ENCODE data around the gene EVPL.

EVPL gene

GRCh38 chr17:76000016-76000754 lies 26.9 kb downstream of the EVPL start:
- Histone ChIP-seq H3K36me3 (ENCODE audit: control insufficient read depth in 1 of 2, insufficient read depth in 2 of 2, low read depth in 1 of 2, low read length in 2 of 2) (peaks cover 5 to 48% of the 10 kb centered on the region in 2 experiments), H3K4me1 (ENCODE audit: control insufficient read depth, insufficient read depth, low read depth, low read length) (peaks cover 17% of the 10 kb centered on the region), H3K9me3 (ENCODE audit: control insufficient read depth, low read length) (no peaks in the 10 kb centered on the region), H3K23ac (ENCODE audit: low read length in 2 of 2) (no peak overlapping the region), H3K79me1 (replicated peaks; ENCODE audit: low read length, poor library complexity, severe bottlenecking) (peaks cover 2% of the 10 kb centered on the region), H2AFZ (ENCODE audit: low read depth, low read length) (no peak overlapping the region), H3K27me3 (ENCODE audit: control insufficient read depth in 1 of 2, insufficient read depth in 1 of 2, low read length in 2 of 2) (no peaks in the 10 kb centered on the region), H3K27ac (ENCODE audit: low read length, poor library complexity, severe bottlenecking) (no peak overlapping the region), H2BK120ac (ENCODE audit: low read depth, low read length) (no peak overlapping the region), H4K91ac (ENCODE audit: low read length) (no peak overlapping the region), H2BK5ac (ENCODE audit: low read depth, low read length, poor library complexity, severe bottlenecking) (no peak overlapping the region), H2BK15ac (ENCODE audit: low read depth, poor library complexity, severe bottlenecking) (no peak overlapping the region), H3K18ac (ENCODE audit: low read depth in 1 of 2, low read length in 2 of 2) (no peak overlapping the region), H3K4me3 (ENCODE audit: insufficient read depth in 1 of 2, low read depth in 1 of 2, low read length in 2 of 2) (no peak overlapping the region), H3K14ac (ENCODE audit: low read length in 2 of 2) (no peak overlapping the region), H3K4ac (ENCODE audit: low read depth in 1 of 2, low read length in 2 of 2) (no peak overlapping the region), H3K4me2 (ENCODE audit: low read length, poor library complexity, severe bottlenecking) (no peak overlapping the region), H3K9ac (ENCODE audit: low read length) (no peak overlapping the region), H2AK5ac (ENCODE audit: low read length, severe bottlenecking) (no peak overlapping the region), H2BK12ac (ENCODE audit: low read length in 2 of 2) (no peak overlapping the region), H4K8ac (ENCODE audit: low read length) (no peak overlapping the region)
- 76% methylated on average over 31 of the region's 31 CpGs for whole genome bisulfite sequencing
- DNase-seq: peak; percentile 34

- Histone ChIP-seq H3K27me3 (ENCODE audit: control insufficient read depth in 1 of 2, insufficient read depth in 1 of 2, low read length in 2 of 2) (no peaks in the 10 kb centered on the region), H3K4ac (ENCODE audit: low read depth in 1 of 2, low read length in 2 of 2) (no peak overlapping the region), H3K9me3 (ENCODE audit: control insufficient read depth, low read length) (no peaks in the 10 kb centered on the region), H3K4me1 (ENCODE audit: control insufficient read depth, insufficient read depth, low read depth, low read length) (peaks cover 7% of the 10 kb centered on the region), H3K36me3 (ENCODE audit: control insufficient read depth in 1 of 2, insufficient read depth in 2 of 2, low read depth in 1 of 2, low read length in 2 of 2) (peaks cover 7 to 48% of the 10 kb centered on the region in 2 experiments), H2BK15ac (ENCODE audit: low read depth, poor library complexity, severe bottlenecking) (no peak overlapping the region), H3K4me3 (ENCODE audit: insufficient read depth in 1 of 2, low read depth in 1 of 2, low read length in 2 of 2) (no peak overlapping the region), H3K4me2 (ENCODE audit: low read length, poor library complexity, severe bottlenecking) (no peak overlapping the region), H2AFZ (ENCODE audit: low read depth, low read length) (no peak overlapping the region), H3K14ac (ENCODE audit: low read length in 2 of 2) (no peak overlapping the region), H2BK5ac (ENCODE audit: low read depth, low read length, poor library complexity, severe bottlenecking) (no peak overlapping the region), H2BK120ac (ENCODE audit: low read depth, low read length) (no peak overlapping the region), H2BK12ac (ENCODE audit: low read length in 2 of 2) (no peak overlapping the region), H4K8ac (ENCODE audit: low read length) (no peak overlapping the region), H3K18ac (ENCODE audit: low read depth in 1 of 2, low read length in 2 of 2) (no peak overlapping the region), H2AK5ac (ENCODE audit: low read length, severe bottlenecking) (no peak overlapping the region), H3K79me1 (replicated peaks; ENCODE audit: low read length, poor library complexity, severe bottlenecking) (peaks cover 2% of the 10 kb centered on the region), H4K91ac (ENCODE audit: low read length) (no peak overlapping the region), H3K9ac (ENCODE audit: low read length) (no peak overlapping the region), H3K23ac (ENCODE audit: low read length in 2 of 2) (no peak overlapping the region), H3K27ac (ENCODE audit: low read length, poor library complexity, severe bottlenecking) (no peak overlapping the region)
- DNase-seq: no peak
- 96% methylated on average over 8 of the region's 9 CpGs for WGBS
Observed at GRCh38 chr17:75998327-75998795, 28.7 kb downstream of the EVPL start.

DNA sequence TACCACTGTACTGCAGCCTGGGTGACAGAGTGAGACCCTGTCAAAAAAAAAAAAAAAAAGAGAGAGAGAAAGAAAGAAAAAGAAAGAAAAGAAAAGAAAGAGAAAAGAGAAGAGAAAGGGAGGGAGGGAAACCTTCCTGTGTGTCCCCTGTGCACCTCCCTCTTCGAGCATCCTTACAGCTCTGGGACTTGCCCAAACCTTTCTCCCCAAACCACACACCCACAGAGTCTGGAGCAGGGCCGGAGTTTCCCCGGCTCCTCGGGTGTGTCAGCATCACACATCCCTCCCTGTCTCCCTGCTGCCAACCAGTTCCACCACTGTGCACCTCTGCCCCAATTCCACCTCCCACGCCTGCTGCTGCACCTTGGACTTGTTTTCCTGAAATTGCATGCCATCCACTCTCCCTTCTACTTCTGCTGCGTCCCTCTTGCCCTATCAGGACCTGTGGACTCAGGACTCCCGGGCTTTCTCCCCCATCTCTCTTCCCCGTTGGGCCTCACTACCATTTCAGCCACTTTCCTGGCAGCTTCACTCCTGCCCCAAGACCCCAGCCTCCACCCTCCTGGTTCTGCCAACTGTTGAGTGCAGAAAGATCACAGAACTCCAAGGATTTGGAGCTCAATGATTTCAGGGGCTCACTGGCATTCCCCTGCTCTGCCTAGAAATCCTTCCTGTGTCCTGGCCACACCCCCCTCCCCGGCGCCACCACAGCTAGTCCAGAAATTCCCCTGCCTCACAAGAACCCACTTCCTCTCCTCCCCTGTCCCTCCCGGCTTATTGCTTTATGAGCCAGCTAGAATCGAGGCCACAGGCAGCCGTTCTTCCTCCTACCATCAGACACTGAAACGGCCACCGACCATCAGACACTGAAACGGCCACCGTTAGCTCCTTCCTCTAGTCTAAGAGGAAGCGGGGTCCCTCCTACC lies 30.2 kb downstream of the EVPL start:
- H3K4me1 ChIP-seq (ENCODE audit: control insufficient read depth, insufficient read depth, low read depth, low read length): peaks cover 7% of the 10 kb centered on the region
- no peak overlapping the region for H2BK5ac ChIP-seq (ENCODE audit: low read depth, low read length, poor library complexity, severe bottlenecking)
- H3K4me3 ChIP-seq (ENCODE audit: insufficient read depth in 1 of 2, low read depth in 1 of 2, low read length in 2 of 2): peak overlapping the region in 1 of 2 experiments; percentile 55
- H3K27ac ChIP-seq (ENCODE audit: low read length, poor library complexity, severe bottlenecking): no peak overlapping the region
- WGBS: 44% methylated on average over 18 of the region's 18 CpGs
- H3K9ac ChIP-seq (ENCODE audit: low read length): peak overlapping the region; percentile 10
- no peaks in the 10 kb centered on the region for H3K27me3 ChIP-seq (ENCODE audit: control insufficient read depth in 1 of 2, insufficient read depth in 1 of 2, low read length in 2 of 2)
- no peak overlapping the region for H2AK5ac ChIP-seq (ENCODE audit: low read length, severe bottlenecking)
- peak overlapping the region; percentile 77 for H4K8ac ChIP-seq (ENCODE audit: low read length)
- H2BK12ac ChIP-seq (ENCODE audit: low read length in 2 of 2): peak overlapping the region in 1 of 2 experiments; percentile 75
- peak overlapping the region; percentile 71 to 80 for H3K18ac ChIP-seq (ENCODE audit: low read depth in 1 of 2, low read length in 2 of 2)
- no peak overlapping the region for H2BK15ac ChIP-seq (ENCODE audit: low read depth, poor library complexity, severe bottlenecking)
- H3K23ac ChIP-seq (ENCODE audit: low read length in 2 of 2): no peak overlapping the region
- no peak overlapping the region for H3K4me2 ChIP-seq (ENCODE audit: low read length, poor library complexity, severe bottlenecking)
- peak overlapping the region in 1 of 2 experiments; percentile 47 for H3K4ac ChIP-seq (ENCODE audit: low read depth in 1 of 2, low read length in 2 of 2)
- peaks cover 9 to 48% of the 10 kb centered on the region in 2 experiments for H3K36me3 ChIP-seq (ENCODE audit: control insufficient read depth in 1 of 2, insufficient read depth in 2 of 2, low read depth in 1 of 2, low read length in 2 of 2)
- peaks cover 2% of the 10 kb centered on the region for H3K79me1 ChIP-seq (replicated peaks; ENCODE audit: low read length, poor library complexity, severe bottlenecking)
- H2BK120ac ChIP-seq (ENCODE audit: low read depth, low read length): no peak overlapping the region
- peak overlapping the region; percentile 67 for H4K91ac ChIP-seq (ENCODE audit: low read length)
- no peaks in the 10 kb centered on the region for H3K9me3 ChIP-seq (ENCODE audit: control insufficient read depth, low read length)
- peak; percentile 85 for DNase-seq
- peak overlapping the region; percentile 18 for H2AFZ ChIP-seq (ENCODE audit: low read depth, low read length)
- H3K14ac ChIP-seq (ENCODE audit: low read length in 2 of 2): peak overlapping the region in 1 of 2 experiments; percentile 84

All from mesenchymal stem cell (in vitro differentiated cells and primary cell).